DMS79 treated with DMSO at 0.1 percent for 48 hours (cell line): ENCODE data around the gene MRGPRD.

Experiments used
- DNase-seq: peaks from one replicate; lab custom pipeline; 2025; lab: John Stamatoyannopoulos, UW

Gene MRGPRD

DNA sequence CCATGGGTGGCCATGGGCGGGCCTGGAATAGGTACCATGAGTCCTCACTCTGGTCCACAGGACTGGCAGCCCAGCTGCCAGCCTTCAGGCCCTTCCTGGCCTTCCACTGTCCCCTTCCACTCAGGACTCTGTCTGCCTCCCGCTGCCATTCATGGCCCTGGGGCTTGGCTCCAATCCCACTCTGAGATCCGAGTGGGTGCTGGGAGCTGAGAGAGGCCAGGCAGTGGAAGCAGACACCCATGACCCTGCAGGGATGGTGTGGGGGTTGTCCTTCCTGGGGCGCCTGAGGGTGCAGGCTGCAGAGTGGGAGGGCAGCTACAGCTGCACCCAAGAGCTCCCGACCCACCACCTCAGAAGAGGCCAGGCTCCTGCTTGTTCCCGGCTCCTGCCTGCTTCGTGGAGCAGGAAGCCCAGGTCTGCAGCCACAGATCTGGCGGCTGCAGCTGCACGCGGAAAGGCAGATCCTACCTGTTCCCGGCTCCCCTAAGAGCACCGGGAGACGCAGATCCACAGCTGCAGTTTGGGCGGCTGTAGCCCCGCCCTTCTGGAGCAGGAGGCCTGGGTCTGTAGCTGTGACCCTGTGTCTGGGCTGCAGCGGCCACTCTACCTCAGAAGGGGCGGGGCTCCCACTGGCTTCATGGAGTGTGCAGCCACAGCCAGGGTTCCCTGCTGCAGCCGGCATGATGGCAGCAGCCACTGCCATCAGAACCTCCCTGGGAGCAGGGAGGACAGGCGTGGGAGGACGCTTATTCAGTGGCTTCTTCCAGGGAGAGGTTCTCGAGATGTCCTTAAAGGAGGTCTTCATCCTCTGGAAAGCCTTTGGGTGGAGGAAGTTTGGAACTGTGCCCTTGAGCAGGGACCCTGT lies 49.6 kb downstream of the MRGPRD start:
- DNase-seq = no peak
